GM12878 (cell line): ENCODE measurements around the gene LYPD6. TPM values are rescaled to one million over a fixed set of nuclear protein-coding genes. Genes with fewer than 3 reads are reported as not detected.

Experiments used
- ATAC-seq: fragments of 200-7000 bp; cut with Tn5 transposase; 3 replicates; pipeline ENCODE4 v1.9.1; 2020; ENCODE audit warnings: mild to moderate bottlenecking, moderate library complexity
- BruUV-seq: library from RNA; stranded (reverse); fragments of 400-500 nt; replicated peaks from 2 replicates; lab custom pipeline; 2021; lab: Mats Ljungman, UMichigan
- CTCF ChIA-PET: fragments of 300-600 bp; sonication (Branson Sonifier 250); formaldehyde crosslinking; extraction: SDS; loops from one replicate; lab custom pipeline; 2021; ENCODE audit warnings: inconsistent platforms; lab: Yijun Ruan, JAX
- POLR2A ChIA-PET: fragments of 350-600 bp; formaldehyde crosslinking; extraction: SDS; loops from one replicate; lab custom pipeline; 2021; ENCODE audit warnings: inconsistent platforms; lab: Charles Lee
- RAD21 ChIA-PET: fragments of 300-600 bp; sonication (Branson Sonifier 250); formaldehyde crosslinking; loops from one replicate; lab custom pipeline; 2023; ENCODE audit warnings: antibody characterized with exemption; ENCODE audit not compliant: unreplicated experiment; lab: Charles Lee
- SMC1A ChIA-PET: fragments of 300-600 bp; sonication (Branson Sonifier 250); formaldehyde crosslinking; loops from one replicate; lab custom pipeline; 2023; ENCODE audit not compliant: unreplicated experiment, uncharacterized antibody; lab: Charles Lee
- DNase-seq: peaks from one replicate; pipeline ENCODE4 v3.0.0-alpha.2; 2011; ENCODE audit warnings: low read depth, low spot score
- FAIRE-seq: peaks from 3 replicates; lab custom pipeline; 2011; peaks lifted over from hg19 to GRCh38; lab: Jason Lieb, UNC
- H2AFZ ChIP-seq: 2 replicates; pipeline ENCODE4 v1.6.0; 2011; ENCODE audit warnings: low read depth, low read length, control low read depth; ENCODE audit not compliant: control insufficient read depth
- H3K27ac ChIP-seq: 2 replicates; pipeline ENCODE4 v1.5.1; 2011; ENCODE audit warnings: control low read depth; ENCODE audit not compliant: control insufficient read depth, insufficient read depth
- H3K27me3 ChIP-seq, 2 experiments: replicated peaks in 1 of 2; 2 replicates each; pipeline versions ENCODE4 v1.6.0 to v1.6.1; 2011; ENCODE audit warnings: low read length in 1 of 2; ENCODE audit not compliant: control insufficient read depth in 2 of 2, insufficient read depth in 2 of 2
- H3K36me3 ChIP-seq, 2 experiments: 2 replicates each; pipeline ENCODE4 v1.5.1; 2011; ENCODE audit warnings: low read length in 1 of 2; ENCODE audit not compliant: control insufficient read depth in 2 of 2, insufficient read depth in 2 of 2
- H3K4me1 ChIP-seq: 2 replicates; pipeline ENCODE4 v1.6.1; 2011; ENCODE audit warnings: mild to moderate bottlenecking, low read length, moderate library complexity, mixed read lengths; ENCODE audit not compliant: control insufficient read depth, insufficient read depth
- H3K4me2 ChIP-seq: 2 replicates; pipeline ENCODE4 v1.6.0; 2011; ENCODE audit warnings: control low read depth; ENCODE audit not compliant: control insufficient read depth, insufficient read depth
- H3K4me3 ChIP-seq: fragments of 200-600 bp; sonication (generic); 2 replicates; pipeline ENCODE4 v1.5.1; 2016
- H3K79me2 ChIP-seq: 2 replicates; pipeline ENCODE4 v1.6.0; 2011; ENCODE audit warnings: low read length; ENCODE audit not compliant: control insufficient read depth, insufficient read depth
- H3K9ac ChIP-seq: 2 replicates; pipeline ENCODE4 v1.8.0; 2011; ENCODE audit warnings: low read length, control low read depth, mixed read lengths; ENCODE audit not compliant: control insufficient read depth, insufficient read depth
- H3K9me3 ChIP-seq: replicated peaks from 3 replicates; pipeline ENCODE4 v1.5.1; 2011; ENCODE audit warnings: mild to moderate bottlenecking, low read length; ENCODE audit not compliant: control insufficient read depth, insufficient read depth
- H4K20me1 ChIP-seq: 2 replicates; pipeline ENCODE4 v1.6.0; 2011; ENCODE audit not compliant: control insufficient read depth, insufficient read depth
- CREM ChIP-seq: IDR thresholded peaks from 2 replicates; pipeline ENCODE4 v1.6.1; 2014; ENCODE audit warnings: antibody characterized with exemption, low read depth
- EED ChIP-seq: sonication (generic); IDR thresholded peaks from 2 replicates; pipeline ENCODE4 v1.6.1; 2016; ENCODE audit warnings: antibody characterized with exemption, low read depth
- ESRRA ChIP-seq: IDR thresholded peaks from 2 replicates; pipeline ENCODE4 v1.6.1; 2012; ENCODE audit warnings: mild to moderate bottlenecking, low read length, improper control_type of control experiment
- JUNB ChIP-seq: IDR thresholded peaks from 2 replicates; pipeline ENCODE4 v1.6.1; 2016; ENCODE audit warnings: antibody characterized with exemption, mild to moderate bottlenecking
- MAX ChIP-seq: IDR thresholded peaks from 2 replicates; pipeline ENCODE4 v1.6.1; 2012; ENCODE audit warnings: low read depth, low read length, improper control_type of control experiment
- NFYA ChIP-seq: IDR thresholded peaks from 2 replicates; pipeline ENCODE4 v1.6.1; 2011; ENCODE audit warnings: low read depth, mild to moderate bottlenecking, low read length, improper control_type of control experiment, borderline replicate concordance
- RAD21 ChIP-seq: IDR thresholded peaks from 2 replicates; pipeline ENCODE4 v1.6.1; 2011; ENCODE audit warnings: mild to moderate bottlenecking, low read depth, low read length, moderate library complexity; ENCODE audit not compliant: insufficient read depth
- RB1 ChIP-seq: fragments of 450-650 bp; formaldehyde crosslinking; IDR thresholded peaks from 2 replicates; pipeline ENCODE4 v1.6.1; 2017; ENCODE audit warnings: mild to moderate bottlenecking, borderline replicate concordance
- SIN3A ChIP-seq: IDR thresholded peaks from 2 replicates; pipeline ENCODE4 v1.6.1; 2012; ENCODE audit warnings: low read depth, low read length, improper control_type of control experiment
- SMAD5 ChIP-seq: IDR thresholded peaks from 2 replicates; pipeline ENCODE4 v1.6.1; 2016; ENCODE audit warnings: antibody characterized with exemption, low read depth
- TCF3 ChIP-seq: IDR thresholded peaks from 2 replicates; pipeline ENCODE4 v1.6.1; 2012; ENCODE audit warnings: low read depth, mild to moderate bottlenecking, low read length, borderline replicate concordance; ENCODE audit not compliant: insufficient read depth
- ZNF24 ChIP-seq: fragments of 450-650 bp; IDR thresholded peaks from 2 replicates; pipeline ENCODE4 v1.6.1; 2017; ENCODE audit warnings: antibody characterized with exemption, mild to moderate bottlenecking
- WGBS: methylation state at CpG from one replicate; pipeline ENCODE4 v1.1.6; 2016; ENCODE audit warnings: low lambda C conversion rate; ENCODE audit not compliant: insufficient replicate concordance, insufficient coverage; ENCODE audit errors: missing lambda C conversion rate; 5-methylcytosine and 5-hydroxymethylcytosine counted together
- in situ Hi-C: fragments of 300-500 bp; cut with MboI; formaldehyde crosslinking; loops from 9 replicates; pipeline ENCODE4 v1.14.3; 2018; ENCODE audit warnings: mixed read lengths
- intact Hi-C: fragments of 100-400 bp; cut with micrococcal nuclease; formaldehyde crosslinking; loops from one replicate; pipeline ENCODE4 v1.14.2; 2022; ENCODE audit not compliant: unreplicated experiment
- polyA plus RNA-seq, 11 experiments: library from polyadenylated mRNA; depleted of rRNA in 4 of 11; unstranded in 6 of 11; stranded (reverse) in 5 of 11; fragments of >200 nt; fragmentation: Nextera tagmentation in 4 of 11; fragmentation: Illumina TruSeq in 1 of 11; extraction: Ambion mirVana in 4 of 11; extraction: Trizol in 1 of 11; gene quantifications; 1 replicate in 1 of 11; 2 replicates in 10 of 11; pipeline versions ENCODE4 v1.2.1 to v1.2.3, GENCODE V29; 2011 to 2016; ENCODE audit warnings: inconsistent platforms in 2 of 11, missing spikeins in 2 of 11, low read depth in 1 of 11
- total RNA-seq, 4 experiments: library from RNA; depleted of rRNA in 3 of 4; stranded (reverse); fragments of >200 nt in 3 of 4; fragmentation: Illumina TruSeq in 1 of 4; extraction: Trizol in 1 of 4; gene quantifications; 2 replicates each; pipeline versions ENCODE4 v1.2.1 to v1.2.3, GENCODE V29; 2013 to 2021
- TF ChIP-seq, protein P1 (sequence below): fragments of 450-650 bp; IDR thresholded peaks from 2 replicates; pipeline ENCODE4 v1.6.1; 2017; ENCODE audit warnings: borderline replicate concordance
- TF ChIP-seq, protein P2 (sequence below): IDR thresholded peaks from 2 replicates; pipeline ENCODE4 v1.6.1; 2012; ENCODE audit warnings: low read depth, low read length, improper control_type of control experiment

Gene LYPD6
- total and polyA plus RNA-seq, 10 of the 15 experiments (the other 5 are each of a cell fraction or from before 2014, with no cell fraction given): not detected

DNA sequence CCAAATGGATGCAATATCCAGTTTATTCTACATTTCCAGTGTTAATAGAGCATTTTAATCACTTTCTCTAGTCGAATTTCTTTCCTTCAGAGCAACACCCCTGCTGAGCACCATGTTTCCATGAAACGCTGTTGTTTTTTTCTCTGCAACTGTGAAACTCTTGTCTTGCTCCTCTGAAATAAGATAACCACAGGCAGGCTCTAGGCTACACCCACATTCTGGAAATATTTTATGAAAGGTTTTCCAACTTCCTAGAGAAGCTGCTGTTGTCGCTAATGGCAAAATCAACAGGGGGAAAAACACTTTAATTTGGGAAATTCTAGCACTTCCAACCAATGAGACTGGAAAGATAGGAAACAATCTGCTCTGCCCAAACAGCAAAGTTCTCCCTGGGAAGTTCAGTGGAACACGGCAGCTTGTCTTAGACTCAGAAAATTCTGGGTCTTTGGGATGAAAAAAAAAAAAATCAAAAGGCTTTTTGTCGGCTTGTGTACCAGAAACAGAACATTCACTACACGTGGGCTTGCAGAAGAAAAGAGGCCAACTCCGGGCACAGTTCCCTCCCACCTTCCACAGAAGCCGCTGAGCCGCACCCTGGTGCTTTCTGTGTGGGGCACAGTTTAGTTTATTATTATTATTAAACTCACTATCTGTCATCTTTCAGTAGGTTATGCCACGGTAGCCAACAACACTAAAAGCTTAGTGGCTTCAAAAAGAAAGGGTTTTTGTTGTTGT, 158.5 kb downstream of the LYPD6 start (continued):
- TF ChIP-seq, protein P1, sequence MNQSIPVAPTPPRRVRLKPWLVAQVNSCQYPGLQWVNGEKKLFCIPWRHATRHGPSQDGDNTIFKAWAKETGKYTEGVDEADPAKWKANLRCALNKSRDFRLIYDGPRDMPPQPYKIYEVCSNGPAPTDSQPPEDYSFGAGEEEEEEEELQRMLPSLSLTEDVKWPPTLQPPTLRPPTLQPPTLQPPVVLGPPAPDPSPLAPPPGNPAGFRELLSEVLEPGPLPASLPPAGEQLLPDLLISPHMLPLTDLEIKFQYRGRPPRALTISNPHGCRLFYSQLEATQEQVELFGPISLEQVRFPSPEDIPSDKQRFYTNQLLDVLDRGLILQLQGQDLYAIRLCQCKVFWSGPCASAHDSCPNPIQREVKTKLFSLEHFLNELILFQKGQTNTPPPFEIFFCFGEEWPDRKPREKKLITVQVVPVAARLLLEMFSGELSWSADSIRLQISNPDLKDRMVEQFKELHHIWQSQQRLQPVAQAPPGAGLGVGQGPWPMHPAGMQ: no peak
- TF ChIP-seq ESRRA: no peak
- TF ChIP-seq RAD21: no peak
- TF ChIP-seq TCF3: no peak
- no peak for TF ChIP-seq CREM
- no peak for TF ChIP-seq RB1
- TF ChIP-seq, protein P2, sequence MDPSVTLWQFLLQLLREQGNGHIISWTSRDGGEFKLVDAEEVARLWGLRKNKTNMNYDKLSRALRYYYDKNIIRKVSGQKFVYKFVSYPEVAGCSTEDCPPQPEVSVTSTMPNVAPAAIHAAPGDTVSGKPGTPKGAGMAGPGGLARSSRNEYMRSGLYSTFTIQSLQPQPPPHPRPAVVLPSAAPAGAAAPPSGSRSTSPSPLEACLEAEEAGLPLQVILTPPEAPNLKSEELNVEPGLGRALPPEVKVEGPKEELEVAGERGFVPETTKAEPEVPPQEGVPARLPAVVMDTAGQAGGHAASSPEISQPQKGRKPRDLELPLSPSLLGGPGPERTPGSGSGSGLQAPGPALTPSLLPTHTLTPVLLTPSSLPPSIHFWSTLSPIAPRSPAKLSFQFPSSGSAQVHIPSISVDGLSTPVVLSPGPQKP: no peak

DNA sequence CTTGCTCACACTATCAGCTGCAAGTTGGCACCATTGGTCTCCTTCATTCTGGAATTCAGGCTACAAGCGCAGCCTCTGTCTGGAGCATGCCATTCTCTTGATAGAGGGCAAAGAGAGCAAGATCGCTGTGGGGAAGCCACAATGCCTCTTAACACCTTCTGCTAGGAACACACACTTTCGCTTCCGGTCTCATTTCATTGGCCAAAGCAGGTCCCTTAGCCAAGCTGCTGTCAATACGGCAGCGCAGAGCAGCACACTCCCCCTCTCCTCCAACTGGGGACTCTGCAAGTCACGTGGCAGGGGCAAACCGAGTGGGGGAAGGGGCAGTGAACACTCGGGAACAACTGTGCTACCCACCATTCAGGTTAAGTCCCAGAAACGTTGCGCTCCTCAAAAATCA, 159.1 kb downstream of the LYPD6 start:
- ChIA-PET RAD21 (no interaction called here), POLR2A (no interaction called here), CTCF (interaction anchor here (0.6 kb wide), 1 partner anchor 51 kb away, joined by 3 read pairs; no protein-coding TSS in a partner anchor), SMC1A (no interaction called here)
- ATAC-seq (no peak), DNase-seq (no peak), FAIRE-seq (no peak)
- peaks cover 0 to 4% of the 10 kb centered on the region in 2 experiments; a peak in 1 of 4 replicates for H3K27me3 ChIP-seq
- H3K36me3 ChIP-seq: no peaks in the 10 kb centered on the region
- no peak overlapping the region for H3K27ac ChIP-seq
- TF ChIP-seq NFYA (no peak), EED (no peak), SMAD5 (no peak), ZNF24 (no peak), MAX (no peak), JUNB (no peak), SIN3A (no peak), RB1 (no peak)
- H2AFZ ChIP-seq: no peak overlapping the region
- intact Hi-C loops: no loop called here
- no peaks in the 10 kb centered on the region for H3K4me1 ChIP-seq
- no peaks in the 10 kb centered on the region for H4K20me1 ChIP-seq
- 46% methylated on average over 11 of the region's 11 CpGs for WGBS
- no peaks in the 10 kb centered on the region for H3K9me3 ChIP-seq
- no peaks in the 10 kb centered on the region for H3K79me2 ChIP-seq
- H3K4me2 ChIP-seq: no peak overlapping the region
- H3K9ac ChIP-seq: no peak overlapping the region
- in situ Hi-C loops: no loop called here
- no TSS peak for BruUV-seq
- H3K4me3 ChIP-seq: no peak overlapping the region
